GM12874 (cell line): ENCODE data around the gene NLRP3.

Source experiments
- CTCF ChIP-seq: IDR thresholded peaks from 2 replicates; pipeline ENCODE4 v1.5.1; 2011; ENCODE audit warnings: low read depth, mild to moderate bottlenecking, control low read depth, low read length, moderate library complexity; ENCODE audit not compliant: insufficient read depth

NLRP3 gene

GRCh38 chr1:247447162-247447909, 31.4 kb downstream of the NLRP3 start:
- TF ChIP-seq CTCF: no peak

GRCh38 chr1:247448107-247448791, 32.3 kb downstream of the NLRP3 start:
- no peak for TF ChIP-seq CTCF

- TF ChIP-seq CTCF: no peak
Observed at GRCh38 chr1:247451388-247452010, 35.5 kb downstream of the NLRP3 start.

GRCh38 chr1:247452447-247453039, 36.6 kb downstream of the NLRP3 start:
- TF ChIP-seq CTCF: no peak

- TF ChIP-seq CTCF: no peak
Observed at GRCh38 chr1:247453245-247453644, 37.3 kb downstream of the NLRP3 start.

- no peak for TF ChIP-seq CTCF
Observed at GRCh38 chr1:247453997-247454396, 38.0 kb downstream of the NLRP3 start.

- TF ChIP-seq CTCF: no peak
Observed at GRCh38 chr1:247456021-247456420, 40.0 kb downstream of the NLRP3 start.
